ENCODE results near the gene ZNF394. TPM values are rescaled to one million over a fixed set of nuclear protein-coding genes. Genes with fewer than 3 reads are reported as not detected.

Gene ZNF394
- total RNA-seq, 2 experiments from 2014 or later = 65.1 to 71.2 TPM

DNA sequence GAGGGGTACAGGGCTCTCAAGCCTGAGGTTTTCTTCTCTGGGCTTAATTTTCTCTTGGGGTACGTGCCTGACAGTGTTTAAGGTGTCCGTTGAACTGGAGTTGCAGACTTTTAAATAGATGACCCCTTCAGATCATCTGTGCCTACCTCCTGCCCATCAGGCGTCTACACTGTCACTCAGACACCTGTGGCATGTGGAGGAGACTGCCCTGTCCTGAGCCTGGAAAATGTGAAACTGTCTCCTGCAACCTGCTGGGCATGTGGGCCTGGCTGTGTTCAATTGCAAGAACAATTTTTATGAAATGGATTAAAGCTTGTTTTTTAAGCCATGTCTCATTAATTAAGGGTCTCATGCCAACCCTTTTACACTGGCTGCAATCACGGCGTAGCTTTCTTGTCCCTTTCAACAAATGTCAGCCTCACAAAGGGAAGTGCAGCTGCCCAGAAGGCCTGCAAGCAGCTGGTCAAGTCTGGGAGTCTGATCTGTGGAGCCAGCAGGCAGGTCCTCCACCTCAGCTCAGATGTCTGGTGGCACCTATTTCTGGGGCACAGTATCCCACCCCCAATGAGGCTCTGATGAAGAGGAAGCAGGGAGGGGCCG lies 42.9 kb downstream of the ZNF394 start:
- ATAC-seq (ENCODE audit: low read depth) (no peak), DNase-seq (no peak)
- Mint-ChIP-seq H3K4me3 (no peak overlapping the region), H3K27me3 (no peaks in the 10 kb centered on the region), H3K9me3 (no peaks in the 10 kb centered on the region), H3K4me1 (peaks cover 7% of the 10 kb centered on the region), H3K36me3 (peaks cover 24% of the 10 kb centered on the region), H3K27ac (no peak overlapping the region)
- POLR2A ChIA-PET = interaction anchor here (1.3 kb wide), 1 partner anchor 19 kb away, joined by 3 read pairs; no protein-coding TSS in a partner anchor

DNA sequence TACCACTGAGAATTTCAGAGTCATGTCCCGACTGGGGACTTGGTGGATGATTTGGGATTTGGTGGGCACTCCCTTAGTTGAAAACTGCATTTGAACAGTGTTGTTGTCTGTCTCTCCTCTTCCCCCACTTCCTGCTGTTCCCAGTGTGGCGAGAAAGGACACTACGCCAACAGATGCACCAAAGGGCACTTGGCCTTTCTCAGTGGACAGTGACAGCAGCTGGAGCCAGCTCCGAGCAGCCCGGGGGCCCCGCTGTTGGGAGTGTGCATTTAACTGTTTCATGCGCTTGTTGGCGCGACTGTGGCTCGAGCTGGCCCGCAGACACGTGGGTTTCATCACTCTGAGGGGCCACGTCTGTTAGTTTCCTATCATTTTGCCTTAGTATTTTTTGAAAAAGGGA lies 43.8 kb downstream of the ZNF394 start:
- Mint-ChIP-seq H3K9me3 (no peaks in the 10 kb centered on the region), H3K4me3 (no peak overlapping the region), H3K27ac (no peak overlapping the region), H3K4me1 (peaks cover 7% of the 10 kb centered on the region), H3K27me3 (no peaks in the 10 kb centered on the region), H3K36me3 (peaks cover 24% of the 10 kb centered on the region)
- ATAC-seq (ENCODE audit: low read depth) (no peak), DNase-seq (no peak)
- POLR2A ChIA-PET = interaction anchor here (1.2 to 1.3 kb wide), 2 partner anchors 17 to 18 kb away, joined by 3 read pairs; partner anchors contain the start of genes CPSF4 and PTCD1

DNA sequence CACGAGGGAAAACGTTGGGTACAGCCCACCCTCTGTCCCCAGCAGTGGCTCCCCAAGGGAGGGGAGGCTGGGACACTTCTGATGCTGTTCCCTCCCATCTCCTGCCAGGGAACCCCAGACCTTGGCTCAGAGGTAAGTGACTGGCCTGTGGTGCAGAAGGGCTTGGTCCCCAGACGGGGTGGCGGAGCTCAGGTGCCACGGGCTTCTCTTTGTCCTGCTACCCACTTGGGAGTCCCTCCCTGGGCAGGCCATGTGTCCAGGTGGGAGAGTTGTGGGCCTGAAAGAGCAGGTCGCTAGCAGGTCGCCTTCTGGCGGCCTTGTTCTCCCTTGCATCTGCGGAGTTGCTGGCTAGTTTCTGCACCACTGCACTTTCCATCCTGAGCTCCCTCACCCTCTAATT lies 44.2 kb downstream of the ZNF394 start:
- H3K4me3 Mint-ChIP-seq = no peak overlapping the region
- H3K27me3 Mint-ChIP-seq = no peaks in the 10 kb centered on the region
- H3K36me3 Mint-ChIP-seq = peaks cover 26% of the 10 kb centered on the region
- POLR2A ChIA-PET = interaction anchor here (1.2 kb wide), 1 partner anchor 17 kb away, joined by 3 read pairs; the partner anchor contains the start of genes CPSF4 and PTCD1
- ATAC-seq (ENCODE audit: low read depth) (no peak), DNase-seq (no peak)
- no peaks in the 10 kb centered on the region for H3K9me3 Mint-ChIP-seq
- H3K27ac Mint-ChIP-seq = no peak overlapping the region
- H3K4me1 Mint-ChIP-seq = peaks cover 7% of the 10 kb centered on the region

DNA sequence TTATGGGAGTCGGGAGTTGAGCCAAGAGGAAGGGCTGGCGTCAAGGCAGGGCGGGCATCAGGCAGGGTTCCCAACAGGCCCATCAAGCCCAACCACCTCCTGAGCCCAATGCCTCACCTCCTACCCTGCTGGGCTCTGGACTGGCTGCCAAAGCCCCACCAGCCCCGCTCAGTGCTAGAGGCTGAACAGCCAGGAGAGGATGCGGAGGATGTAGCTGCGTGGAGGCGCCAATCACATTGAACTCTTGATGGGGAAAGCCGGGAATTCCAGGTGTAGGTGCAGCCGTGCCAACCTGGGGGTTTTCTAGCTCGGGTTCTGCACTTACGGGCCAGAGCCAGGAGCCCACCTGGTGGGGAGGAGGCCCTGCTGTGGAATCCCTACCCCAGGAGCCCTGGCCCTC lies 47.0 kb downstream of the ZNF394 start:
- ATAC-seq (ENCODE audit: low read depth) (no peak), DNase-seq (no peak)
- Mint-ChIP-seq H3K4me3 (no peak overlapping the region), H3K36me3 (peaks cover 15% of the 10 kb centered on the region), H3K27me3 (no peaks in the 10 kb centered on the region), H3K9me3 (no peaks in the 10 kb centered on the region), H3K4me1 (peaks cover 1% of the 10 kb centered on the region), H3K27ac (no peak overlapping the region)
- POLR2A ChIA-PET = no interaction called here

DNA sequence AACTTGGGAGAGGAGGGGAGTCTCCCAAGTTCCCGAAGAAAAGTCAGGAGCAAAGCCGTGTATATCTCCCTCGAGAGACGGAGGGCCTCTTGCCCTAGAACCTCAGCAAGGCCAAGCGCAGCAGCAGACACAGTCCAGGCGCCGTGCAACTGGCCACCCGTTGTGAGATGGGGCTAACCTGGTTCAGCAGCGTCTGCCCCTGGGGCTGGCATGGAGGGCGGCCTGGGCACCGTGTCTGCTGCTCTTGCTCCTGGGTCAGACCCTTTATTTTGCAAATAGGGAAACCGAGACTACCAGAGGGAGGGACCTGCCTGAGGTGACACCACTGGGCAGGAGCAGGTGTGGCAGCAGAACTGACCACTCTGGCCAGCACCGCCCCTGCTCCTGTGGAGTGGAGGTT lies 47.5 kb downstream of the ZNF394 start:
- DNase-seq (no peak), ATAC-seq (ENCODE audit: low read depth) (no peak)
- POLR2A ChIA-PET = no interaction called here
- no peak overlapping the region for H3K27ac Mint-ChIP-seq
- H3K27me3 Mint-ChIP-seq = no peaks in the 10 kb centered on the region
- no peaks in the 10 kb centered on the region for H3K9me3 Mint-ChIP-seq
- peaks cover 17% of the 10 kb centered on the region for H3K36me3 Mint-ChIP-seq
- peaks cover 1% of the 10 kb centered on the region for H3K4me1 Mint-ChIP-seq
- H3K4me3 Mint-ChIP-seq = no peak overlapping the region

DNA sequence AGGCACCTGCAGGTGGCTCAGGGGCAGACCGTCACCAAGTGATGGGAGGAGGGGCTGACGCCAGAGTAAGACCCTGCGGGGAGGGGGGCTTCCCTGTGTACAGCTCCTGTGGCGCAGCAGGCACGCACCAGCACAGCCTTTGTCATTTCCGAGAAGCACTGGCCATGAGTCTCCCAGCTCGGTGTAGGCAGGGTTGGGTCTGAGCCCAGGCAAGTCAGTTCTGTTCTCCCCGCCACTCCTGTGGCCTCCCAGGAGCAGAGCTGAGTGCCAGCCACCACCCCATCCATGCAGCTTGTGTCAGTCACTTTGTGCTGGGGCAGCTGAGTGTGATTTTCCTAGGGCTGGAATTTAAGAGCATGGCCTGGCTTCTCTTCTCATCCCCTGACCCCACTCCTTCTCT lies 48.1 kb downstream of the ZNF394 start:
- H3K9me3 Mint-ChIP-seq = no peaks in the 10 kb centered on the region
- ATAC-seq (ENCODE audit: low read depth) (no peak), DNase-seq (no peak)
- peaks cover 16% of the 10 kb centered on the region for H3K36me3 Mint-ChIP-seq
- POLR2A ChIA-PET = no interaction called here
- H3K4me1 Mint-ChIP-seq = peaks cover under 1% of the 10 kb centered on the region
- H3K27me3 Mint-ChIP-seq = no peaks in the 10 kb centered on the region
- H3K27ac Mint-ChIP-seq = no peak overlapping the region
- H3K4me3 Mint-ChIP-seq = no peak overlapping the region

DNA sequence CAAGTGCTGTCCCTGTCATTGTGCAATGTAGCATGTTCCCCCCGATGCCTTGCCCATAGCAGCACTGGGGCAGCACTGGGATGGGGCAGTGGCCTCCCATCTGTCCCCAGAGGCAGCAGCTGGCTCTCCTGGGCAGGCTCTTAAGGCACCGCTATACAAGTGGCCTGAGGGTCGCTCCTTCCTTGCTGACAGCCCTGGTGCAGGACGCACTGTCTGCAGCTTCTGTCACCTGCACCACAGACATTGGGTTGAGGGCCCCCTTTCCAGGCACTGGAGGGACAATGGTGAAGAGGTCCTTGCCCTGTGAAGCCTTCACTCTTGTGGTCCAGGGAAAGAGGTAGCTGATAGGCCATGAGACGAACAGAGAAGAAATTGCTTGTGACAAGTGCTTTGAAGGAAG lies 50.8 kb downstream of the ZNF394 start:
- H3K9me3 Mint-ChIP-seq = no peaks in the 10 kb centered on the region
- no peaks in the 10 kb centered on the region for H3K4me1 Mint-ChIP-seq
- ATAC-seq (ENCODE audit: low read depth) (no peak), DNase-seq (no peak)
- H3K27me3 Mint-ChIP-seq = no peaks in the 10 kb centered on the region
- H3K36me3 Mint-ChIP-seq = peaks cover 22% of the 10 kb centered on the region
- no peak overlapping the region for H3K4me3 Mint-ChIP-seq
- POLR2A ChIA-PET = interaction anchor here (1.8 kb wide), 1 partner anchor 10 kb away, joined by 5 read pairs; the partner anchor contains the start of genes CPSF4 and PTCD1
- no peak overlapping the region for H3K27ac Mint-ChIP-seq

DNA sequence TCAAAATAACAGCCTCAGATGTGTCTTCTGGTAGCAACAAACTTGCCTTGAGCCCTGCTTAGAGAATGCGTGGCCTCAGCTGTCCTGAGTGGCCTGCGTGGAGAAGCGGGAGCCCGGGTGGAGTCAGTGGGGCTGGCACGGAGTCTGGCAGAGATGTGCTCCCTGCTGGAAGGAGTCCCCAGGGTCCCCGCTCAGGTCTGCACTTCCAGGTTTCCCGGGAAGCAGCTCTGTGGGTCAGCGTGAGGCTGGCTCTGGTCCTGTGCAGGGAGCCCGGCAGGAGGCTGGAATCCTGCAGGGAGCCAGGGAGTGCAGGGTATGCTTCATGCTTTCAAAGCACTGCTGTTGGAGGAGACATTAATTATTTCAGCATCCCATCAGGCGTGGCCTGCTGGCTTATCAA lies 51.2 kb downstream of the ZNF394 start:
- H3K4me1 Mint-ChIP-seq = no peaks in the 10 kb centered on the region
- no peak for ATAC-seq (ENCODE audit: low read depth)
- POLR2A ChIA-PET = interaction anchor here (1.8 kb wide), 1 partner anchor 10 kb away, joined by 5 read pairs; the partner anchor contains the start of genes CPSF4 and PTCD1
- no peaks in the 10 kb centered on the region for H3K9me3 Mint-ChIP-seq
- no peak overlapping the region for H3K27ac Mint-ChIP-seq
- H3K36me3 Mint-ChIP-seq = peaks cover 19% of the 10 kb centered on the region
- no peak for DNase-seq
- no peaks in the 10 kb centered on the region for H3K27me3 Mint-ChIP-seq
- no peak overlapping the region for H3K4me3 Mint-ChIP-seq

DNA sequence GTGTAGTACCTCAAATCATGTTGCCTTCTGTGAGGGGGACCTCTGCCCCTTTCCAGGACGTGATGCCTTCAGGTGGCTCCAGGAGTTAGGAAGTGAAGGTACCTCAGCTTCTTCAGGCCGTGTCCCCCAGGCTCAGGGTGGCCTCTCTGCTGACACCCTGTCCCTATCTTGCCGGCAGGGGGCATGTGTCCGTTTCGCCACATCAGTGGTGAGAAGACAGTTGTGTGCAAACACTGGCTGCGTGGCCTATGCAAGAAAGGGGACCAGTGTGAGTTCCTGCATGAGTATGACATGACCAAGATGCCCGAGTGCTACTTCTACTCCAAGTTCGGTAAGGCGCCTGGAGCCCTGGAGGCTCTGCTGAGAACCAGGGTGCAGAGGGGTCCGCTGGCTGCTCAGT lies 52.1 kb downstream of the ZNF394 start:
- H3K27ac Mint-ChIP-seq = no peak overlapping the region
- H3K4me3 Mint-ChIP-seq = no peak overlapping the region
- ATAC-seq (ENCODE audit: low read depth) (no peak), DNase-seq (no peak)
- H3K27me3 Mint-ChIP-seq = no peaks in the 10 kb centered on the region
- POLR2A ChIA-PET = interaction anchor here (1.8 kb wide), 1 partner anchor 9 kb away, joined by 5 read pairs; the partner anchor contains the start of genes CPSF4 and PTCD1
- H3K36me3 Mint-ChIP-seq = peaks cover 19% of the 10 kb centered on the region
- peaks cover 3% of the 10 kb centered on the region for H3K4me1 Mint-ChIP-seq
- no peaks in the 10 kb centered on the region for H3K9me3 Mint-ChIP-seq

DNA sequence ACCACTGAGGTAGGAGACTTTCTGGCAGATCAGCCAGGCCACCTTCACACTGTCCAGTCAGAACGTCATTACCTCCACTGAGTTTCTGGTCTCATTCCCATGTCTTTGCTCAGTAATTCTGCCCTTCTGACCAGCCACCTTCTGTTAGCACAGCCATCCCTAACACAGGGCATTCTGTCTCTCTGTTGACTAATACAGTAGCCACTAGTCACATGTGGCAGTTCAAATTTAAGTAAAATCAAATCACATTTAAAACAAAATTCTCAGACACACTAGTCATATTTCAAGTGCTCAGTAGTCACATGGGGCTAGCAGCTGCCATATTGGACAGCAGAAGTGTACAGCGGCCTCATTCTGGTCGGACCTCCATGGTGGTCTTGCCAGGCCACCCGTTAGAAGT lies 54.0 kb downstream of the ZNF394 start:
- ATAC-seq (ENCODE audit: low read depth) (no peak), DNase-seq (no peak)
- H3K27me3 Mint-ChIP-seq = no peaks in the 10 kb centered on the region
- H3K27ac Mint-ChIP-seq = no peak overlapping the region
- peaks cover 7% of the 10 kb centered on the region for H3K4me1 Mint-ChIP-seq
- H3K9me3 Mint-ChIP-seq = no peaks in the 10 kb centered on the region
- H3K36me3 Mint-ChIP-seq = peaks cover 23% of the 10 kb centered on the region
- POLR2A ChIA-PET = interaction anchor here (1.1 kb wide), 1 partner anchor 72 kb away, joined by 4 read pairs; no protein-coding TSS in a partner anchor
- H3K4me3 Mint-ChIP-seq = no peak overlapping the region

Other genes starting within 250 kb of the ZNF394 start
- gene MYH16, start 227.4 kb downstream of the ZNF394 start, total RNA-seq = not detected
- gene ARPC1A, start 174.4 kb downstream of the ZNF394 start, total RNA-seq = 10 to 100 TPM; 50.6 to 53.5 TPM
- gene ARPC1B, start 125.6 kb downstream of the ZNF394 start, total RNA-seq = 100 to 1,000 TPM; 318 to 319 TPM
- gene PDAP1, start 91.7 kb downstream of the ZNF394 start, total RNA-seq = 10 to 100 TPM; 87.1 to 93.5 TPM
- gene BUD31, start 91.3 kb downstream of the ZNF394 start, total RNA-seq = 10 to 100 TPM; 80.8 to 90.4 TPM
- gene PTCD1, start 61.5 kb downstream of the ZNF394 start, total RNA-seq = 10 to 100 TPM; 10.7 to 11.1 TPM
- 10 to 100 TPM; 61.5 to 62.1 TPM for gene CPSF4, start 61.3 kb downstream of the ZNF394 start, total RNA-seq
- gene ATP5MF, start 34.1 kb downstream of the ZNF394 start, total RNA-seq = 100 to 1,000 TPM; 338 to 377 TPM
- 10 to 100 TPM; 26.0 to 26.4 TPM for gene ZNF789, start 27.4 kb downstream of the ZNF394 start, total RNA-seq
- 10 to 100 TPM; 12.7 to 13.5 TPM for gene ZKSCAN5, start 4.4 kb upstream of the ZNF394 start, total RNA-seq
- 1 to 10 TPM; 6.9 to 7.3 TPM for gene FAM200A, start 51.8 kb upstream of the ZNF394 start, total RNA-seq
- gene ZNF655, start 58.4 kb upstream of the ZNF394 start, total RNA-seq = 100 to 1,000 TPM; 133 to 134 TPM
- gene TMEM225B, start 98.0 kb upstream of the ZNF394 start, total RNA-seq = 1 to 10 TPM; 1.2 to 2.3 TPM
- gene ZSCAN25, start 116.7 kb upstream of the ZNF394 start, total RNA-seq = 10 to 100 TPM; 35.5 to 42.5 TPM
- not detected for gene CYP3A5, start 179.7 kb upstream of the ZNF394 start, total RNA-seq
- not detected for gene CYP3A7, start 234.9 kb upstream of the ZNF394 start, total RNA-seq